Measurements from ENCODE around the gene TRIM49.
"Not testable (repeated sequence)": the region's sequence is repeated elsewhere in the genome, so short reads cannot be mapped to it uniquely, and the experiment has no call there.

The TRIM49 gene

GRCh38 chr11:89808475-89808874 lies at the start of gene TRIM49:
TSS of gene TRIM49 (minus strand) at chr11:89808575. CDS start at chr11:89804469, 4,106 bp downstream.
- not testable (repeated sequence) for DNase-seq (ENCODE audit: low spot score)

DNA sequence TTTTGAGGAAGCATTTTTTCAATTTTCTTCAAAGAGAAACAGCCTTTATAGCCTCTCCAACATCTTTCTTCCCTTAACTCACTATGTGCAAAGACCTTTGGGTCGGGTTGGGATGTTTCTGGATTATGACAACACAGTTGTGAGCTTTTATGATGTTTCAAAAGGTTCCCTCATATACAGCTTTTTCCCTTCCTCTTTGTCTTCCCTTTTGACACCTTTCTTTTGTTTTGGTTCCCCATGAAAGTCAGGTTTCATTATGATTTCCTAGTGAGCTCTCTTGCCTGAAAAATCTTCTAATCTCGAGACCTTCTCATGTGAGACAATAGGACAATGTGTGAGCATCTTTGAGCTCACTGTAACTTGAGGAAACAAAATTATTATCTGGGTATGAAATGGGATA lies 18.3 kb upstream of the TRIM49 start:
- not testable (repeated sequence) for DNase-seq (ENCODE audit: low spot score)

DNA sequence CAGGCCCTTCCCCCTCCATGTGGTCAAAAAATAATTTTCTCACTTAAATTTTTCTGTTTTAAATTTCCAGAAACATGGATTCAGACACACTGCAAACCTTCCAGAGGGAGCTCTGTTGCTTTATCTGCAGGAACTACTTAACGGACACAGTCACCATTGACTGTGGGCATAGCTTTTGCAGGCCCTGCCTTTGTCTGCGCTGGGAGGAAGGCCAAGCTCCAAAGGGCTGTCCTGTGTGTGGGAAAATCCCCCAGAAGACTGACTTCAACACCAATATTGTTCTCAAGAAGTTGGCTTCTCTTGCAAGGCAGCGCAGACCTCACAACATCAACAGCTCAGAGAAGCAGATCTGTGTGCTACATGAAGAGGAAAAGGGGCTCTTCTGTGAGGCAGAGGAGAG lies 11.6 kb upstream of the TRIM49 start:
- DNase-seq (ENCODE audit: low spot score) = not testable (repeated sequence)

DNA sequence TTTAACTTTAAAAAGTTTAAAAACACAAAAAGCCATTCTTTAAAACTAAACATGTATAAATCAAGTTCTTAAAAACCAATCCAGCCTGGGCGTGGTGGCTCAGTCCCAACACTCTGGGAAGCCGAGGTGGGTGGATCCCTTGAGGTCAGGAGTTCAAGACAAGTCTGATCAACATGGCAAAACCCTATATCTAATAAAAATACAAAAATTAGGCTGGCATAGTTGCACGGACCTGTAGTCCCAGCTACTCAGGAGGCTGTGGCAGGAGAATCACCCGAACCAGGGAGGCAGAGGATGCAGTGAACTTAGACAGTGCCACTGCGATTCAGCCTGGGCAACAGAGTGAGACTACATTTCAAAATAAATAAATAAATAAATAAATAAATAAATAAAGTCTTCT lies 5.2 kb upstream of the TRIM49 start:
- DNase-seq (ENCODE audit: low spot score) = not testable (repeated sequence)

GRCh38 chr11:89787506-89788063 lies 20.8 kb downstream of the TRIM49 start:
- DNase-seq (ENCODE audit: low spot score) = not testable (repeated sequence)

DNA sequence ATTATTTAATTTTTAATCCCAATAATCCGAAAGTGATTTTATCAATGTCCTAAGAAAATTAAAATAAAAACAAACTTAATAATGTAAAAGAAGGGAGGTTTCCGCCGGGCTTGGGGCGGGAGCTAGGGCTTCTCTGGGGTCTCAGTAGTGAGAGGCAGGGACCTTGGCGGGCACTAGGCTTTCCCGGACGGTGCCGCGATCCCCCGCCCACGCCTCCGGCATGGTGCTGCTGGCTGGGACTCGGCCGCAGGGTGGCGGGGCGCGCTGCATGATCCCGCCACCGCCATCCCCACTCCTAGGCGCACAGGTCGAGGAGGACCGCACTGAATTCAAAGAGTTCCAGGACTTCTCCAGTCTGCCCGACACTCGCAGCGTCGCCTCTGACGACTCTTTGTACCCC lies 22.6 kb downstream of the TRIM49 start:
- DNase-seq (ENCODE audit: low spot score) = not testable (repeated sequence)

- DNase-seq (ENCODE audit: low spot score) = not testable (repeated sequence)
Measured at GRCh38 chr11:89750822-89751221, 57.6 kb downstream of the TRIM49 start.

All from AG08395 (cell line).